Activated CD8-positive, alpha-beta memory T cell treated with anti-CD3 and anti-CD28 coated beads for 36 hours (primary cell): ENCODE results near the gene TUBB3. TPM values are rescaled to one million over a fixed set of nuclear protein-coding genes. Genes with fewer than 3 reads are reported as not detected.
"Not testable (repeated sequence)": the region's sequence is repeated elsewhere in the genome, so short reads cannot be mapped to it uniquely, and the experiment has no call there.

Experiments used
- CTCF ChIA-PET: fragments of 350-600 bp; sonication (Branson Sonifier 250); formaldehyde crosslinking; loops from one replicate; lab custom pipeline; 2021; ENCODE audit warnings: antibody characterized with exemption; lab: Charles Lee
- POLR2A ChIA-PET: fragments of 350-600 bp; sonication (Branson Sonifier 250); formaldehyde crosslinking; loops from one replicate; lab custom pipeline; 2021; ENCODE audit warnings: antibody characterized with exemption; lab: Charles Lee
- total RNA-seq, 2 experiments: library from RNA; stranded (reverse); gene quantifications; one replicate each; pipeline ENCODE4 v1.2.3, GENCODE V29; 2021

TUBB3 gene
- total RNA-seq, 2 experiments from 2014 or later: 0.31 to 0.91 TPM

GRCh38 chr16:89924925-89925307, 1.8 kb downstream of the TUBB3 start:
- POLR2A ChIA-PET: no interaction called here

DNA sequence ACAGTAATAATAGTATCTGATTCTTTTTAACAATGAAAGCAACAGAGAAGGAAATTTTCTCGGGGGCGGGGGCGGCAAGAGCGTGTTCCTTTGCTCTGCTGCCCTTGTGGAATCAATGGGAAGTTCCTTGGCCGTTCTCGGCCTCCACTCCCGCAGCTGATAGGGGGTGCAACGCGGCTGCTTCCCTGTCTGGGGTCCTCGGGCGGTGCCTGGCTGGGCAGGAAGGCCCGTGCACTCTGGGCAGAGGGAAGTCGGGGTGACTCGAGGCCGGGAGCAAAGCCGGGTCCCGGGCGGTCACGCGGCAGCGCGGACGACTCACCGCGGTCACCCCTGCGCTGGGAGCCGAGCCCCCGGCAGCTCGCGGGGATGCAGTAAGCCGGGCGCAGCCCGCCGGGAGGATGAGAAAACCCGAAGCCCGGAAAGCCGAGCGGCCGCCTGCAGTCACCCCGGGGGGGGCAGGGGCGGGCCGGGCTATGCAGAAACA, 2.5 kb downstream of the TUBB3 start:
- POLR2A ChIA-PET: no interaction called here

More at GRCh38 chr16:89924925-89925307, 1.8 kb downstream of the TUBB3 start:
- CTCF ChIA-PET: interaction anchor here (0.7 to 1.4 kb wide), 3 partner anchors 14 to 96 kb away, joined by 3 read pairs; no protein-coding TSS in a partner anchor

DNA sequence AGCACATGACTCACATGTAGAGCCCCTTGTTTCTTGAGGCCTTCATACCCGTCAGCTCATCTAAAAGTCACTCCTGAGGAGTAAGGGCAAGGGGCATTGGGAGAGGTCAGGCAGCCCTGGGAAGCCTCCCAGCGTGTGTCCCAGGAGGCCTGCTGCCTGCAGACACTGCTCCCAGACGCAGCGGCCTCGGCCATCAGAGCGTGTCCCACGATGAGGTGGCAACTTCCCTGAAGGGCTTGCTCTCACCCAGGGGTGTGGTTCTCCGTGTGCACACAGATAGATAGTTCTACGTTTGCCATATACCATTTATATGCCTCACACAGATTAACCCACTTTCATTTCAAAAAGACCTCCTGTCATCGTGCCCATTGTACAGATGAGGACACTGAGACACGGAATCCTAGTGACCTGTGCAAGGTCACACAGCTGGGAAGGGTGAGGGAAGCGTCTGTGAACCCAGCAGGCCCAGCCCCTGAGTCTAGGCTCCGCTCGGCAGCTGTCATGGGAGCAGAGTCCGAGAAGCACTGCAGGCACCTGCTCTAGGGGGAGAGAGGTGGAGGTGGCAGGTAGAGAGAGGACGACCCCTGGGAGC, 8.3 kb downstream of the TUBB3 start:
- CTCF ChIA-PET: no interaction called here
- POLR2A ChIA-PET: no interaction called here

More for the DNA sequence above, 2.5 kb downstream of the TUBB3 start:
- CTCF ChIA-PET: interaction anchor here (0.7 to 0.8 kb wide), 2 partner anchors 13 to 96 kb away, joined by 3 read pairs; no protein-coding TSS in a partner anchor

- ChIA-PET POLR2A (no interaction called here), CTCF (no interaction called here)
These were observed 8.8 kb downstream of the TUBB3 start for GRCh38 chr16:89931964-89932363.

GRCh38 chr16:89934019-89934418, 10.9 kb downstream of the TUBB3 start:
- CTCF ChIA-PET, POLR2A ChIA-PET: not testable (repeated sequence)

DNA sequence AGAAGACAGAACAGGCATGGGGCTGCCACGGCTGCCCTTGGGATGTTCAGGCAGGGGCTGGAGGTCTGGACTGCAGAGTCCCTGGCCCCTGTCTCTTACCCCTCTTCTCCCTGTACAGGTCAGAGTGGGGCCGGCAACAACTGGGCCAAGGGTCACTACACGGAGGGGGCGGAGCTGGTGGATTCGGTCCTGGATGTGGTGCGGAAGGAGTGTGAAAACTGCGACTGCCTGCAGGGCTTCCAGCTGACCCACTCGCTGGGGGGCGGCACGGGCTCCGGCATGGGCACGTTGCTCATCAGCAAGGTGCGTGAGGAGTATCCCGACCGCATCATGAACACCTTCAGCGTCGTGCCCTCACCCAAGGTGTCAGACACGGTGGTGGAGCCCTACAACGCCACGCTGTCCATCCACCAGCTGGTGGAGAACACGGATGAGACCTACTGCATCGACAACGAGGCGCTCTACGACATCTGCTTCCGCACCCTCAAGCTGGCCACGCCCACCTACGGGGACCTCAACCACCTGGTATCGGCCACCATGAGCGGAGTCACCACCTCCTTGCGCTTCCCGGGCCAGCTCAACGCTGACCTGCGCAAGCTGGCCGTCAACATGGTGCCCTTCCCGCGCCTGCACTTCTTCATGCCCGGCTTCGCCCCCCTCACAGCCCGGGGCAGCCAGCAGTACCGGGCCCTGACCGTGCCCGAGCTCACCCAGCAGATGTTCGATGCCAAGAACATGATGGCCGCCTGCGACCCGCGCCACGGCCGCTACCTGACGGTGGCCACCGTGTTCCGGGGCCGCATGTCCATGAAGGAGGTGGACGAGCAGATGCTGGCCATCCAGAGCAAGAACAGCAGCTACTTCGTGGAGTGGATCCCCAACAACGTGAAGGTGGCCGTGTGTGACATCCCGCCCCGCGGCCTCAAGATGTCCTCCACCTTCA, 11.7 kb downstream of the TUBB3 start:
- POLR2A ChIA-PET: no interaction called here
- CTCF ChIA-PET: no interaction called here

DNA sequence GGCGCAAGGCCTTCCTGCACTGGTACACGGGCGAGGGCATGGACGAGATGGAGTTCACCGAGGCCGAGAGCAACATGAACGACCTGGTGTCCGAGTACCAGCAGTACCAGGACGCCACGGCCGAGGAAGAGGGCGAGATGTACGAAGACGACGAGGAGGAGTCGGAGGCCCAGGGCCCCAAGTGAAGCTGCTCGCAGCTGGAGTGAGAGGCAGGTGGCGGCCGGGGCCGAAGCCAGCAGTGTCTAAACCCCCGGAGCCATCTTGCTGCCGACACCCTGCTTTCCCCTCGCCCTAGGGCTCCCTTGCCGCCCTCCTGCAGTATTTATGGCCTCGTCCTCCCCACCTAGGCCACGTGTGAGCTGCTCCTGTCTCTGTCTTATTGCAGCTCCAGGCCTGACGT, 12.5 kb downstream of the TUBB3 start:
- POLR2A ChIA-PET, CTCF ChIA-PET: not testable (repeated sequence)

- POLR2A ChIA-PET: no interaction called here
- CTCF ChIA-PET: no interaction called here
These were observed 12.9 kb downstream of the TUBB3 start for GRCh38 chr16:89936034-89936433.

- POLR2A ChIA-PET: no interaction called here
- CTCF ChIA-PET: no interaction called here
These were observed 13.4 kb downstream of the TUBB3 start for GRCh38 chr16:89936508-89936907.

GRCh38 chr16:89936981-89937380, 13.8 kb downstream of the TUBB3 start:
- ChIA-PET CTCF (no interaction called here), POLR2A (no interaction called here)

DNA sequence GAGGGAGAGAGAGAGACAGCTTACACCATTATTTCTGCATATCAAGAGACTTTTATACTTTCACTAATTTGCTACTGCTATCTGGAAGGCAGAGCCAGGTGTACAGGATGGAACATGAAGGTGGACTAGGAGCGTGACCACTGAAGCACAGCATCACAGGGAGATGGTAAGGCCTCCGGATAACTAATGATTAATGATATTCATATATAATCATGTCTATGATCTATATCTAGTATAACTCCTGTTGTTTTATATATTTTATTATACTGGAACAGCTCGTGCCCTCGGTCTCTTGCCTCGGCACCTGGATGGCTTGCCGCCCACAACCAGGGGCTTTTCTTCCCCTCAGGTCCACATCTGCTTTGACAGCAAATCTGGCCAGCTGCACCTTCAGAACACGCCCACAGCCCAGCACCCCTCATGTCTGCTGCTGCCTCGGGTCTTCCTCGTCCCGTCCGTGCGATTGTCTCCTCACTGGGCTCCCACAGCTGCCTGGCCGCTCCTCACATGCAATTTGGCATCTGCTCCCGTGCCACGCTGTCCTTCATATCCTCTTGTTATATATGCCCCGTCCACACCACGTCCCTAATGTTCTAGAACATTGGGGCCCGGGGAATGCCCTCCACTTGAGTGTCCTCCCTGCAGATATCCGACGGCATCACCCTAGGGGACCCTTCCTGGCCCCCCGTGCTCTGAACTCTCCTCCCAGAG, 15.2 kb downstream of the TUBB3 start:
- ChIA-PET CTCF (interaction anchor here (0.6 to 0.9 kb wide), 2 partner anchors 13 to 345 kb away, joined by 3 read pairs; no protein-coding TSS in a partner anchor), POLR2A (no interaction called here)

DNA sequence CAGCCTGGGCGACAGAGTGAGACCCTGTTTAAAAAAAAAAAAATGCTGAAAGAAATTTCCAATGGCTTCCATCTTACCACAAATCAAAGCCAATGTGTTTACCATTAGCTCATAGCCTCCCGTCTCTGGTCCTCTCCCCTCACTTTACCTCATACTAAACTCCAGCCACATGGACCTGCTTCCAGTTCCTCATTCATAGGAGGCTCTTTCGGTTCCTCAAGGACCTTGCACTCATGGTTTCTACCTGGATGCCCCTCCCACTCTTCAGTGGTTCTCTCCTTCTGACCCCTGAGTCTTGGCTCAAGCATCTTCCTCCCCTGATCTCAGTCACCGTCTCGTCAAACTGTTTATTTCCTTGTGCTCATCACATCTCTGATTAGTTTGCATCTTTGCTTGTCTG, 21.6 kb downstream of the TUBB3 start:
- ChIA-PET POLR2A (no interaction called here), CTCF (interaction anchor here (0.7 kb wide), 1 partner anchor 22 kb away, joined by 3 read pairs; no protein-coding TSS in a partner anchor)

GRCh38 chr16:89945654-89946053, 22.5 kb downstream of the TUBB3 start:
- CTCF ChIA-PET: no interaction called here
- POLR2A ChIA-PET: no interaction called here

DNA sequence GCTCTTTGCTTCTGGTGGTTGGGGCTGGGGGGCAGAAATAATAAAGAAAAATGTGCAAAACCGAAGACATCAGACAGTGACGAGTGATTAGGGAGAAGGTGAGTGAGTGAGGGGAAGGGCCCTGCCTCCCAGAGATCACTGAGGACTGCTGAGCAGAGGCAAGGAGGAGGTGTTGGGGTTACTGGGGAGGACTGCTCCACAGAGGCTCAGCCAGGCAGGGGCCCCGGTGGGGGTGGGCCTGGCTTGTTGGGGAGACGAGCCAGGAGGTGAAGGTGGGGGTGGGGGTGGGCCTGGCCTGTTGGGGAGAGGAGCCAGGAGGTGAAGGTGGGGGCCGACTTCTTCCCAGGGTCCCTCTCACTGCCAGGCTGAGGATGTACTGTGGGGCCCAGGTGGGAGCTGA, 23.4 kb downstream of the TUBB3 start:
- POLR2A ChIA-PET: no interaction called here
- CTCF ChIA-PET: no interaction called here

- ChIA-PET POLR2A (interaction anchor here (0.5 to 1.1 kb wide), 3 partner anchors 24 to 183 kb away, joined by 3 to 6 read pairs (median 3); no protein-coding TSS in a partner anchor), CTCF (interaction anchor here (1.1 kb wide), 1 partner anchor 39 kb away, joined by 3 read pairs; no protein-coding TSS in a partner anchor)
These were observed 26.1 kb downstream of the TUBB3 start for GRCh38 chr16:89949121-89949742.

DNA sequence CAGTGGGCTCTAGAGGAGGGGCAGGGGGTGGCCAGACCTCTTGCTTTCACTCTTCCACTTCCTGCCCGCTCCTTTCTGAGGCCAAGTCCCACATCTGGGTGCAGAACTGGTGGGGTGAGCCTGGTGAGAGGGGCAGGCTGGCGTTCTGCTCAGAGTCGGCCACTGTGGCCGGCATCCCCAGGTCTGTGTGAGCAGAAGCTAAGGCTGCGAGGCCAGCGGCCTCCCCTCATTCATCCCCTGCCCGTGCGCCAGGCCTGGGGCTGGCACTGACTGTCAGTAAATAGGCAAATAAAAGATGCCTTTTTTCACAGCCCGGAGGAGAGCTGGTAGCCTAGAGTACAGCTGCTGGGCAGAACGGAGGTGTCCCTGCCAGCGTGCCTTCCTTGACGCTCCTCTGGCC, 26.6 kb downstream of the TUBB3 start:
- CTCF ChIA-PET: interaction anchor here (1.1 kb wide), 1 partner anchor 40 kb away, joined by 3 read pairs; no protein-coding TSS in a partner anchor

DNA sequence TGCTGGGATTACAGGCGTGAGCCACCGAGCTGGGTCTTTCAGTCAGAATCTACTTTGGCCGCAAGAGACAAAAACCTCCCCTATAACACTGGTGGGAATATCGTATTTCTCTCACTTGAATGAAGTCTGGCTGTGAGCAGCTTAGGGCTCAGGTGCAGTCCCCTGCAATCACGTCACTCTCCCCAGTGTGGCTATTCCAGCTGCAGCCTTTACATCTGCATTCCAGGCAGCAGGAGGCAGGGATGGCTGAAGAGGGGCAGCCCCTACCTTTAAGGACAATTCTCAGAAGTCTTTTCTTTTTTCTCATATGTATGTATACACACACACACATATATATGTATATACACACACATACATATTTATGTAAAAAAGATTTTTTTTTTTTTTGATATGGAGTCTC, 28.4 kb downstream of the TUBB3 start:
- POLR2A ChIA-PET: interaction anchor here (0.6 kb wide), 1 partner anchor 137 kb away, joined by 3 read pairs; no protein-coding TSS in a partner anchor
- CTCF ChIA-PET: no interaction called here

More for the DNA sequence above, 26.6 kb downstream of the TUBB3 start:
- POLR2A ChIA-PET: interaction anchor here (0.8 to 1.1 kb wide), 2 partner anchors 29 to 77 kb away, joined by 3 read pairs; no protein-coding TSS in a partner anchor

DNA sequence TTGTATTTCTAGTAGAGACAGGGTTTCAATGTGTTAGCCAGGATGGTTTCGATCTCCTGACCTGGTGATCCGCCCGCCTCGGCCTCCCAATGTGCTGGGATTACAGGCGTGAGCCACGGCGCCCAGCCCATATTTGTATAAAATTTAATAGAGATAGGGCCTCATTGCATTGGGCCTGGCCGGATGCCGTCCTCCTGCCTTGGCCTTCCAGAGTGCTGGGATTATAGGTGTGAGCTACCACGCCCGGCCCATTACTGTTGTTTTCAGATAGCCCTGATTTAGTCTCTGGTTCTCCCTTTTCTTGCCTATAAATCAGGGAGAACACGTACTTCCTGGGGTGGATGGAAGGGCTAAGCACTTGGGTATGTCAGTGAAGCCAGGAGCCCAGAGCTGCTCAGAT, 28.9 kb downstream of the TUBB3 start:
- ChIA-PET CTCF (no interaction called here), POLR2A (no interaction called here)

GRCh38 chr16:89952551-89952950, 29.4 kb downstream of the TUBB3 start:
- ChIA-PET CTCF (no interaction called here), POLR2A (no interaction called here)
